Prostate gland (tissue), 2 donors: ENCODE results near the gene GALP. TPM values are rescaled to one million over a fixed set of nuclear protein-coding genes. Genes with fewer than 3 reads are reported as not detected.

Source experiments
- DNase-seq: peaks from one replicate; pipeline ENCODE4 v3.0.0-alpha.2; 2019; ENCODE audit warnings: low spot score
- H3K27ac ChIP-seq, 2 donors: fragments of 200-600 bp; sonication (generic); 2 replicates each; pipeline ENCODE4 v1.5.1; 2017 to 2019
- H3K27me3 ChIP-seq: fragments of 200-600 bp; sonication (generic); replicated peaks from 2 replicates; pipeline ENCODE4 v1.5.1; 2019; ENCODE audit not compliant: insufficient read depth
- H3K36me3 ChIP-seq, 2 donors: fragments of 200-600 bp; sonication (generic); 1 replicate in 1 of 2; 2 replicates in 1 of 2; pipeline versions ENCODE4 v1.5.1 to v1.8.1; 2017 to 2019
- H3K4me1 ChIP-seq: fragments of 200-600 bp; sonication (generic); replicated peaks from 2 replicates; pipeline ENCODE4 v1.5.1; 2019
- H3K4me3 ChIP-seq, 2 donors: fragments of 200-600 bp; sonication (generic); 2 replicates each; pipeline ENCODE4 v1.5.1; 2017 to 2019
- H3K9me3 ChIP-seq: fragments of 200-600 bp; sonication (generic); 2 replicates; pipeline ENCODE4 v1.5.1; 2017
- POLR2A ChIP-seq: fragments of 450-650 bp; IDR thresholded peaks from one replicate; pipeline ENCODE4 v1.6.1; 2016; ENCODE audit warnings: antibody characterized with exemption, mild to moderate bottlenecking
- POLR2AphosphoS5 ChIP-seq: sonication (generic); formaldehyde crosslinking; IDR thresholded peaks from one replicate; pipeline ENCODE4 v1.6.1; 2017; ENCODE audit warnings: antibody characterized with exemption
- WGBS: methylation state at CpG from one replicate; pipeline ENCODE4 v1.1.5; 2018; 5-methylcytosine and 5-hydroxymethylcytosine counted together
- intact Hi-C: fragments of 100-400 bp; cut with DNase I; formaldehyde crosslinking; loops from one replicate; pipeline ENCODE4 v1.14.2; 2022
- total RNA-seq, 2 donors: library from RNA; depleted of rRNA; stranded (reverse); fragments of >200 nt; gene quantifications; one replicate each; pipeline ENCODE4 v1.1.0, GENCODE V29; 2016
- TF ChIP-seq, protein P1 (sequence below), 4 experiments: fragments of 200-600 bp in 2 of 4; fragments of 450-650 bp in 2 of 4; sonication (generic) in 2 of 4; IDR thresholded peaks; 1 replicate in 3 of 4; 2 replicates in 1 of 4; pipeline ENCODE4 v1.5.1; 2016 to 2019; ENCODE audit warnings: antibody characterized with exemption in 4 of 4, mild to moderate bottlenecking in 2 of 4, moderate library complexity in 2 of 4

GALP gene
- total RNA-seq, 2 donors from 2014 or later: not detected

- DNase-seq: no peak
- H3K4me1 ChIP-seq: no peaks in the 10 kb centered on the region
- 93% methylated on average over 9 of the region's 9 CpGs for WGBS
- no peaks in the 10 kb centered on the region for H3K9me3 ChIP-seq
- H3K27ac ChIP-seq: no peak overlapping the region
- peaks cover 0 to 13% of the 10 kb centered on the region in 2 donors for H3K36me3 ChIP-seq
- intact Hi-C loops: loop anchor here (5.0 kb wide), 1 partner anchor 47 kb away; no protein-coding TSS in a partner anchor
- H3K27me3 ChIP-seq: no peaks in the 10 kb centered on the region
- H3K4me3 ChIP-seq: no peak overlapping the region
- TF ChIP-seq, protein P1, sequence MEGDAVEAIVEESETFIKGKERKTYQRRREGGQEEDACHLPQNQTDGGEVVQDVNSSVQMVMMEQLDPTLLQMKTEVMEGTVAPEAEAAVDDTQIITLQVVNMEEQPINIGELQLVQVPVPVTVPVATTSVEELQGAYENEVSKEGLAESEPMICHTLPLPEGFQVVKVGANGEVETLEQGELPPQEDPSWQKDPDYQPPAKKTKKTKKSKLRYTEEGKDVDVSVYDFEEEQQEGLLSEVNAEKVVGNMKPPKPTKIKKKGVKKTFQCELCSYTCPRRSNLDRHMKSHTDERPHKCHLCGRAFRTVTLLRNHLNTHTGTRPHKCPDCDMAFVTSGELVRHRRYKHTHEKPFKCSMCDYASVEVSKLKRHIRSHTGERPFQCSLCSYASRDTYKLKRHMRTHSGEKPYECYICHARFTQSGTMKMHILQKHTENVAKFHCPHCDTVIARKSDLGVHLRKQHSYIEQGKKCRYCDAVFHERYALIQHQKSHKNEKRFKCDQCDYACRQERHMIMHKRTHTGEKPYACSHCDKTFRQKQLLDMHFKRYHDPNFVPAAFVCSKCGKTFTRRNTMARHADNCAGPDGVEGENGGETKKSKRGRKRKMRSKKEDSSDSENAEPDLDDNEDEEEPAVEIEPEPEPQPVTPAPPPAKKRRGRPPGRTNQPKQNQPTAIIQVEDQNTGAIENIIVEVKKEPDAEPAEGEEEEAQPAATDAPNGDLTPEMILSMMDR (IDR thresholded peaks at IDR 0.05): no peak
- no peak for TF ChIP-seq POLR2AphosphoS5
- no peak for TF ChIP-seq POLR2A
Observed at GRCh38 chr19:56159009-56159559, 16.7 kb upstream of the GALP start.

- Histone ChIP-seq H3K9me3 (no peaks in the 10 kb centered on the region), H3K4me1 (no peaks in the 10 kb centered on the region), H3K36me3 (peaks cover 0 to 13% of the 10 kb centered on the region in 2 donors), H3K27ac (no peak overlapping the region), H3K27me3 (no peaks in the 10 kb centered on the region), H3K4me3 (no peak overlapping the region)
- 95% methylated on average over 55 of the region's 69 CpGs for WGBS
- intact Hi-C loops: loop anchor here (5.0 kb wide), 1 partner anchor 47 kb away; no protein-coding TSS in a partner anchor
- TF ChIP-seq POLR2A: no peak
- TF ChIP-seq, protein P1 (IDR thresholded peaks at IDR 0.05): no peak
- no peak for TF ChIP-seq POLR2AphosphoS5
- no peak for DNase-seq
Observed at GRCh38 chr19:56159622-56160271, 16.1 kb upstream of the GALP start.

DNA sequence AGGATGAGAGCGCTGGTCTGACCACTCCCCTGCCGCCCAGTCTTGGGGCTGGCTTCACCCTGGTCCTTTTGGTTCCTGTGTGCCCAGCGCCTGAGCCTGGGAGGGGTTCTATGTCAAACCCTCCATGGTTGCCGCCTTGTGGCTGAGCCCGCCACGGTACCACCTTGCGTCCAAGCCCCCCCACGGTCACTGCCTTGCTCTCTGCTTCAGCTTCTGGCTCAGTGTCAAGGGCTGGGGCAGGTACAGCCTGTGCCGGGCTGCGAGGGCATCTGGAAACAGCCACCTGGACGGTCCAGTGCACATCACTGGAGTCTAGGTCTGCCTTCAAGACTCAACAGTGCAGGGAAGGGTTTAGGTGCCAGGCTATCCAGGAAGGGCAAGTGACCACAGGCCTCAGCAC is 14.3 kb upstream of the GALP start:
- intact Hi-C loops: no loop called here
- no peaks in the 10 kb centered on the region for H3K4me1 ChIP-seq

DNA sequence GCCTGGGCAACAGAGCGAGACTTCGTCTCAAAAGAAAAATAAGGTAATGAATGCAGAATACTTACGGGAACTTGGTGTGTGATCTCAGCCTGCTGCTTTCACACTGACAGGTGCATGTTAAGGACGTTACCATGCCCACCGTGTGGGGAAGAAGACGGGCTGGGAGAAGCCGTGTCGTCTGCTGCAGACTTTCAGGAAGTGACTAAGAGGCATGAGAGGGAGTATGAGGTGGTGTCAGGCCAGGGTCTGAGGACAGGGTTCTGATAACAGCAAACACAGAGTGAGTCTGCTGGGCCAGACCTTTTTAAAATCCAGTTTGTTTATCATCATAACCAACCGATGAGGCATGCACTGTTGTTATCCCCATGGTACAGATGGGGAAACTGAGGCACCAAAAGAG is 13.6 kb upstream of the GALP start:
- Histone ChIP-seq H3K4me3 (no peak overlapping the region), H3K9me3 (no peaks in the 10 kb centered on the region), H3K27ac (no peak overlapping the region), H3K4me1 (no peaks in the 10 kb centered on the region), H3K36me3 (peaks cover 0 to 13% of the 10 kb centered on the region in 2 donors), H3K27me3 (no peaks in the 10 kb centered on the region)
- TF ChIP-seq, protein P1 (IDR thresholded peaks at IDR 0.05): no peak
- TF ChIP-seq POLR2A: no peak
- no peak for TF ChIP-seq POLR2AphosphoS5
- WGBS: 59% methylated on average over 9 of the region's 9 CpGs
- intact Hi-C loops: no loop called here
- DNase-seq: no peak

More for the DNA sequence above, 14.3 kb upstream of the GALP start:
- Histone ChIP-seq H3K36me3 (peaks cover 0 to 13% of the 10 kb centered on the region in 2 donors), H3K9me3 (no peaks in the 10 kb centered on the region), H3K27me3 (no peaks in the 10 kb centered on the region), H3K4me3 (no peak overlapping the region), H3K27ac (no peak overlapping the region)
- 85% methylated on average over 11 of the region's 11 CpGs for WGBS
- TF ChIP-seq, protein P1 (IDR thresholded peaks at IDR 0.05): no peak
- TF ChIP-seq POLR2AphosphoS5: no peak
- TF ChIP-seq POLR2A: no peak
- no peak for DNase-seq

- H3K27ac ChIP-seq: no peak overlapping the region
- 84% methylated on average over 13 of the region's 13 CpGs for WGBS
- no peaks in the 10 kb centered on the region for H3K9me3 ChIP-seq
- intact Hi-C loops: no loop called here
- H3K36me3 ChIP-seq: peaks cover 0 to 13% of the 10 kb centered on the region in 2 donors
- no peak for DNase-seq
- H3K4me1 ChIP-seq: no peaks in the 10 kb centered on the region
- no peak overlapping the region for H3K4me3 ChIP-seq
- H3K27me3 ChIP-seq: no peaks in the 10 kb centered on the region
- TF ChIP-seq, protein P1 (IDR thresholded peaks at IDR 0.05): no peak
Observed at GRCh38 chr19:56163097-56163496, 12.7 kb upstream of the GALP start.
